Measurements from ENCODE around the gene PARP9. TPM values are rescaled to one million over a fixed set of nuclear protein-coding genes. Genes with fewer than 3 reads are reported as not detected.

Gene PARP9
- total and polyA plus RNA-seq, 2 of the 8 experiments (the other 6 are each of a cell fraction or from before 2014, with no cell fraction given), result 3.7 to 4.5 TPM

DNA sequence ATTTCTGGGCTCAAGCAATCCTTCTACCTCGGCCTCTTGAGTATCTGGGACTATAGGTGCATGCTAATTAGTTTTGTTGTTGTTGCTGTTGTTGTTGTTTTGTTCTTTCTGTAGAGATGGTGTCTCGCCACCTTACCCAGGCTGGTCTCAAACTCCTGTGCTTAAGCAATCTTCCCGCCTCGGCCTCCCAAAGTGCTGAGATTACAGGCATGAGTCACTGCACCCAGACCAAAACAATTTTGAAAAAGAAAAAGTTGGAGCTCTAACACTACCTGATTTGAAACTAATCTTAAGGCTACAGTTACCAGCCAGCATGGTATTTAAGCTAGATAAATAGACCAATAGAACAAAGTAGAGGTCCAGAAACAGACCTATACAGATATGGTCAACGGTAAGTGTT lies 79.1 kb downstream of the PARP9 start:
- Histone ChIP-seq H2BK5ac (ENCODE audit: low read depth, low read length) (no peak overlapping the region; the same call in 1 of the 2 replicates), H3K4me3 (ENCODE audit: extremely low read depth in 1 of 4, insufficient read depth in 2 of 4, low read depth in 3 of 4, low read length in 4 of 4) (no peak overlapping the region), H4K5ac (ENCODE audit: insufficient read length, low read depth, low read length) (no peak overlapping the region), H3K4me1 (replicated peaks in 1 of 4; ENCODE audit: control insufficient read depth in 3 of 4, insufficient read depth in 4 of 4, low read length in 3 of 4) (no peaks in the 10 kb centered on the region), H3K23ac (ENCODE audit: insufficient read length) (no peak overlapping the region), H2BK20ac (ENCODE audit: low read length) (no peak overlapping the region), H3K27ac (ENCODE audit: low read depth, low read length) (no peak overlapping the region), H2AFZ (ENCODE audit: low read length) (no peak overlapping the region), H4K8ac (ENCODE audit: extremely low read depth, insufficient read depth, low read length) (no peak overlapping the region), H4K20me1 (replicated peaks in 1 of 2; ENCODE audit: control insufficient read depth in 1 of 2, insufficient read depth in 2 of 2, low read length in 2 of 2) (peaks cover 0 to 9% of the 10 kb centered on the region in 2 experiments), H3K9ac (replicated peaks in 1 of 4; ENCODE audit: extremely low read depth in 1 of 4, low read depth in 3 of 4, low read length in 3 of 4) (no peak overlapping the region), H3K36me3 (ENCODE audit: control insufficient read depth in 2 of 4, insufficient read depth in 4 of 4, low read length in 3 of 4) (no peaks in the 10 kb centered on the region), H3K9me3 (ENCODE audit: insufficient read depth in 2 of 2, low read depth in 1 of 2, low read length in 1 of 2) (no peaks in the 10 kb centered on the region), H3K79me2 (ENCODE audit: control insufficient read depth in 1 of 2, insufficient read depth in 2 of 2, low read length in 2 of 2) (peaks cover 0 to 55% of the 10 kb centered on the region in 2 experiments; a peak in 2 of 4 replicates), H3K18ac (ENCODE audit: extremely low read depth, low read length) (no peak overlapping the region), H2AK5ac (ENCODE audit: low read depth, low read length) (no peak overlapping the region), H3K4ac (replicated peaks; ENCODE audit: insufficient read length, low read depth, low read length) (no peak overlapping the region), H3K4me2 (ENCODE audit: insufficient read depth in 1 of 2, low read depth in 2 of 2, low read length in 2 of 2) (no peak overlapping the region), H3K56ac (replicated peaks; ENCODE audit: insufficient read length, low read depth, low read length) (no peak overlapping the region), H3K79me1 (ENCODE audit: low read depth, low read length) (no peaks in the 10 kb centered on the region; the same call in 1 of the 2 replicates), H3K14ac (ENCODE audit: insufficient read length) (no peak overlapping the region), H4K91ac (replicated peaks; ENCODE audit: insufficient read length, low read length) (no peak overlapping the region), H2BK120ac (replicated peaks; ENCODE audit: low read depth, low read length) (no peak overlapping the region), H2BK12ac (ENCODE audit: low read depth, low read length) (no peak overlapping the region), H3K23me2 (ENCODE audit: low read depth, low read length) (no peaks in the 10 kb centered on the region), H3K27me3 (replicated peaks in 1 of 4; ENCODE audit: control insufficient read depth in 3 of 4, extremely low read depth in 1 of 4, insufficient read depth in 3 of 4, low read length in 3 of 4) (no peaks in the 10 kb centered on the region), H2BK15ac (ENCODE audit: low read length) (no peak overlapping the region)
- WGBS, 2 experiments (ENCODE audit: extremely low coverage in 1 of 2, insufficient coverage in 1 of 2, insufficient read length in 1 of 2, insufficient replicate concordance in 2 of 2, low coverage in 1 of 2, low lambda C conversion rate in 2 of 2, missing lambda C conversion rate in 1 of 2), result 86% methylated on average over 5 of the region's 5 CpGs; no CpG with 5 or more reads in 1 of the 2 experiments
- DNase-seq (ENCODE audit: low read depth in 1 of 2, low spot score in 2 of 2) (no peak), FAIRE-seq (no peak)
- ChIA-PET CTCF (ENCODE audit: partially characterized antibody) (interaction anchor here (0.9 to 1.0 kb wide), 2 partner anchors 25 to 135 kb away, joined by 3 to 4 read pairs; no protein-coding TSS in a partner anchor), POLR2A (ENCODE audit: partially characterized antibody) (no interaction called here)
- TF ChIP-seq BACH1 (IDR thresholded peaks at IDR 0.05; ENCODE audit: low read length), result no peak
